CMK (cell line): ENCODE data around the gene B3GLCT.
"Not testable (repeated sequence)": the region's sequence is repeated elsewhere in the genome, so short reads cannot be mapped to it uniquely, and the experiment has no call there.

Experiments
- DNase-seq: peaks from one replicate; pipeline ENCODE4 v3.0.0-alpha.2; 2010; ENCODE audit warnings: low read depth

B3GLCT gene

DNA sequence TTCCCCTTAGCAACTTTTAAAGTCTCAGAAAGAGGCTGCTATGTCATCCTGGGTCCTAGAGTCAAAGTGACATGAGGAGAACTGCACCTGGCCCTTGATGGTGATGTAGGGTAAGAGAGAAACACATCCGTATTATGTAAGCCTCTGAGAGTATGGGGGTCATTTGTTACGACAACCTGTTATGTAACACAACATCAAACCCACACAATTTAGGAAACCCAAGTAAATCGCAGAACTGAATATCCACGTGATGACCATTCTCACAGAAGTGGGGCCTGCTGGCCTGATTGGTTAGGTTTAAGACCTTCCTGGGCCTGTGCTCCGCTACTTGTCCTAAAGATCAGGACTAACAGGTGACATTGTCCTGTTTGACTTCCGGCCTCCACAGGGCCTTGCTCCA lies 15.3 kb upstream of the B3GLCT start:
- no peak for DNase-seq

DNA sequence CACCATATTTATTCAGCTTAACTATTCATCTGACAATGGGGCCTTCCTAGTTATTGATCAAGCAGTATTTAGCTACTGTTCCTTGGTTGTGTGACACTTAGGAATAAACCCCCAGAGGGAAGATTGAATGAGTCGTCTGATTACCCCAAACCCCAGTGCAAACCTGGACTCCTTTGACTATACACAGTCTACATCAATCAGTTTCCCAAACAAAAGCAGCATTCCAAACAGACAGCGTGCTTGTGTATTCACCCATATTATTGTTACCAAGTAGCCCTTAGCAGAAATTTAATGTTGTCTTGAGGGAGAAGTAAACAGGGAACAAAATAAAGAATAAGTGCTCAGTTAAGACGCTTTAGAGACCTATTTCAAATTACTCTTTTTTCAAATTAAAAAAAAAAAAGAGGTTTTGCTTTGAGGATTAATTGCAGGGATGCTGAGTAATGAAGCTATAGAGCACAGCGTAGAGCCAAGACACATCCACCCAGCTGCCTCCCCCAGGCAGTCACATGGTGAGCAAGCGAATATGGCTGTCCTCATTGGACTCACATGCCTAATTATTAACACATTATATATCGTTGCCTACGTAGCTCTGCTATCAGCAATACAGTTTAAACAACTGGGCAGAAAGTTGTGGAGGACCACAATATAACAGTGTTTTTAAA lies 14.7 kb upstream of the B3GLCT start:
- no peak for DNase-seq

- no peak for DNase-seq
These were observed 8.0 kb upstream of the B3GLCT start for GRCh38 chr13:31191748-31192147.

GRCh38 chr13:31192306-31192705 lies 7.5 kb upstream of the B3GLCT start:
- no peak for DNase-seq

DNA sequence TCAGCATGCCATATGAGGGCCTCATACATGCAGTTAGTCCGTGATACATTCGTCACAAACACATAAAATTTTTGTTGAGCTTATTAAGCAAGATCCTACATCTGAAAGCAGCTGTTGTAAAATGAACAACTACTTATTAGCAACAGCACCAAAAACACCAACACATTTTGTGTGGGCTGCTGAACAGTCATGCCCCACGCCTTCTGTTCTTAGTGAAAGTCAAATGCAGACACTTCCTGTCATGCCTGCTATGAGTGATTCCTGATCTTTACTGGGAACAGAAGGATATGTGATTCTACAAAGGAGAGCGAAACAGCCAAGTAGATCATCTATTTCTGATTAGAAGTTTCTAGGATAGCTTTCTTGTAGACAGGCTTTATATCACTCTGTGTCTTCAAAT lies 4.2 kb upstream of the B3GLCT start:
- no peak for DNase-seq

GRCh38 chr13:31196992-31197391 lies 2.8 kb upstream of the B3GLCT start:
- no peak for DNase-seq

DNA sequence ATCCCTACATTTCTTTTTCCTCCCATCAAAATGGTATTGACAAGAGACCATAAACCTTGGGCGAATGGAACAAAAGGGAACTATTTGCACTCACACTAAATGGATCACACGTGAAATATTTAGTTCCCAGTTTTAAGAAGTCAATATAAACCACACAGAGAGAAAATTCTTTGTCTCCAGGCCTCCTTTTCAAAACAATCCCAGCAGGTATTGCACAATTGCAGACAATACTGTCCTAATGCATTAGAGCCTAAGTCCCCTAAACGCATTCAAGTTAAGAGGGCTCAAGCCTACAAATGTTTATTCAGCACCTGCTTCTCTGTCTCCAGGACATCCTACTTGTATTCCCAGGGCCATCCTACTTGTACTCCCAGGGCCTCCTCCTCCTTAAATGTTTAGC lies 1.3 kb upstream of the B3GLCT start:
- DNase-seq = no peak

DNA sequence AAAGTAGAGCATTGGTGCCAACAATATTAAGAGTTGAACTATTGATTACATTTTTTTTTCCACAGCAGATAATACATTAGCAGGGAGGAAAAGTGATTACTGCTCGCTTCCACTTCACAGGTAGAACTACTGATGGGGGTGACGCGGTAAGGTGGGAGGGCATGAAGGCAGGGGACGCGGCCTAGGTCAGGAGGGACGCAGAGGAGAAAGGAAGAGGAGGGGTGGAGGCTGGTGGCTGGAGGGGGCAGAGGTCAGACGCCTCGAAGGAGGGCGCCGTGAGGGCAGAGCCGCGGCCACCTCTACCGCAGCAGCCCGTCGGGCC lies 287 bp upstream of the B3GLCT start:
- DNase-seq = no peak

DNA sequence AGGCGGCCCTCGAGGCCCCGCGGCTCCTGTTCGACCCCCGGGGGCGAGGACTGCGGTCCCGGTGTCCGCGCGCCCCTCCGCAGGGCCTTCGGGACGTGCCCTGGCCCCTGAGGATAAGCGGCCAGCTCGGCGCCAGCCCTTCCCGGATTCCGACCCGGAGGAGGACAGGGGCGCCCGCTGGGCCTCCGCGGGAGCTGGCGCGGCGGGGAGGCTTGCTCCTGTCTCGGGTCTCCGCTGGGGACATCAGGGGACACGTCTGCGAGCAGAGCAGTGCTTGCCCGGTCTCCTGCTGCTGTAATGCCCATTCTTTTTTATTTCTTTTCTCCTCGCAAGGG lies 829 bp downstream of the B3GLCT start:
- DNase-seq = no peak

- DNase-seq = no peak
These were observed 1.7 kb downstream of the B3GLCT start for GRCh38 chr13:31201341-31202031.

DNA sequence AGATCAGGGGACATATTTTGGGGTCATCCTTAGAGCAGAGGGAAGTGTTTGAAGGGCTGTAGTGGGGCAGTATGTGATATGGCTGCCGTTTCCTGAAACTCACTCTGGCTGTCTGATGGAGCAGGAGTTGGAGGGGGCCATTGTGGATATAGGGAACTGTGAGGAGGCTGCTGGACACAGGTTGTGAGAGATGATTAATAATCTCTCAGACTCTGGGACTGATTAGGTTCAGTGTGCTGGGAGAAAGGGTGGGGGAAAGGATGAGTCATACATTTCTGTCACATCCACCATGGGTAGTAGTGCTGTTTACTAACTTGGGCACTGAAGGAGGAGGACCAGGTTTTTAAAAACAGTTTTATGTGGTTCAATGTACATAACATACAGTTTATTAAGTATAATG lies 4.8 kb downstream of the B3GLCT start:
- DNase-seq = no peak

DNA sequence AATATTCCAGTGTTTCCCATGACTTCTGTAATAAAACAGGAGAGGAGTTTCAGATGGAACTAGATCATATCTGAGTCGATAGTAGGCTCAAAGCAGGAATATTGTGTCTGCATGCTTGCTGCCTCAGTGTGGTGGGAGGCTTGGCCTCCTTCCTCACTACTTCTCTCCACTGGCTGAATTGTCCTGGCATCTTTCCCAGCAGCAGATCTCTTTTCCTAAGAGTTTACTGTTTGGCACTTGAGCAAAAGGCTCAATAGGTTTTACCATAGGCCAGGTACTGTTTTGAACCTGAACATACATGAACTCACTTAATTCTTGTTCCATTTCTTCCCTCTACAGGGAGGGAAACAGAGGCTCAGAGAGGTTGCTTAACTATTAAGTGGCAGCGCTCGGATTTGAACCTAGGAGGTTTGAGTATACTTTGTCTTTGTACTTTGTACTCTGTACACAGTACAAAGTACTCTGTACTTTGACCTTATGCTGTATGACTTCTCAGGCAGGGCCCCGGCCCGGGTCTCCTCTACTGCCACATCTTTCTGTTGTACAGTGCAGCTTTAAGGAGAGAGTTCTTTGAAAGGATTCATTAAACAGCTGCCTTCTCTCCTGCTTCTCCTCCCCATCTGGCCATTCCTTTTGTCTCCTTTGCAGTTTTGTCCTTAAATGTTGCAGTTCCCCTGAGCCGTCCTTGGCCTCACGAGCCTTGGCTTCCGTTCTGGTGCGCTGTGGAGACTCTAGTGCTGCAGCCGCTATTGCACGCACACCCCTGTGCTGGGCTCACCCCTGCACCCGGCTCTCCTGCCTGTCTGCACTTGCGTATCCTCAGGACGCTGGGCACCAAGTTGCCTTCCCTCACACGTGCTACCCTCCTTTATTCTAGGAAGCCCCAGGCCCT lies 8.1 kb downstream of the B3GLCT start:
- DNase-seq = no peak

GRCh38 chr13:31208559-31209122 lies 8.9 kb downstream of the B3GLCT start:
- DNase-seq = no peak

DNA sequence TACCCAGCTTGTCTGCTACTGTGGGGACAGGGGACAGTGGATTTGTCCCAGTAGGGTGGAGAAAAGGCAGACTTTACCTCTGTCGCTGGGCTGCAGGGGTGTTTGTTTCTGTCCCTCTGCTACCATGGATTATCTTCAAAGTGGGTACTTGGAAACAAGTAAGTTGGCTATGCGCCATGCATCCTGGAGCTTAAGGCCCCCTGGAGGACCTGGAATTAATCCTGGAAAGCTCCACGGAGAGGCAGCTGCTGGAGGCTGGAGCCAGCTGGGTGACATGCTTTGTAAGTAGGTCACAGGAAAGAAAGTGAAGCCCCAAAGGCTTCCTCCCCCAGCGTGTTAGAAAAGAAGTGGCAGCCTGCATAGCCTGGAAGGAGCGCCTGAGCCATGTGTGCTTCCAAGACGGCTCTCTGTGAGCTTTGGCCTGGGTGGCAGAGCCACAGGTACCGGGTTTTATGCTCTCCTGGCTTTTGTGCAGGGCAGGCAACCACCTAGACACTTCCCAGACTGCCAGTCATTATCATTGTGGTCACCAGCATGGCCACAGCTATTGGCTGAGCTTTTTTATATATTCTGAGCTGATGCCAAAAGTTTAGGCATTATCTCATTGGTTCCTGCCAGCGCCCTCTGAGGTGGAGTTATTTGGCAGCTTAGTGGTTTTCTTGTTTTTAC lies 9.5 kb downstream of the B3GLCT start:
- no peak for DNase-seq

- no peak for DNase-seq
These were observed 10.1 kb downstream of the B3GLCT start for GRCh38 chr13:31209841-31210210.

DNA sequence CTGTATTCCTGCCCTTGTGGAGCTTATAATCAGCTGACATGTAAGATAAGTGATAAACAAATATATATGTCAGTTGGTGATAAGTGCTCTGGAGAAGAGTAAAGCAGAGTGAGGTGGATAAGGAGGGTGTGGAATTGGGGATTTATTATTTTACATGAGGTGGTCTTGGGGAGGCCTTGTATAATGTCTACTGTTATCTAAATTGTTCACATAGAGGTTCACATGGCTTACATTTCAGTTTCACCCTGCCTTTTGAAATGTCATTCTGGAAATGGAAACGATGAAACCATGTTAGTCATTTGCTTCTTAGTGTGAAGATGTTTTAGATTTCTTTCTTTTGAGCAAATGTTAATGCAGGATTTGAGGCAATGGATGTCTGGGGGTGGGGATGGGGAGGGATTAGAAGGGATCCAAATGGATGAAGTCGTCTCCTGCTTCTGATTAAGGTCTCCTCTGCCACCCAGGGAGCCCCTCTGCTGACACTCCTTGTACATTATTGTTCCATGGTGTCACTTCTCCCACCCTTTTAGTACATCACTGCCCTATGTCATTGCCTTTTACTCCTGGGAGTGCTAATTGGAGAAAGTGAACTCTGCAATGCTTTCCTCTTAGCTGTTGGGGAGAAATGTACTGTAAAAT lies 14.0 kb downstream of the B3GLCT start:
- DNase-seq = no peak

- no peak for DNase-seq
These were observed 14.7 kb downstream of the B3GLCT start for GRCh38 chr13:31214435-31214834.

DNA sequence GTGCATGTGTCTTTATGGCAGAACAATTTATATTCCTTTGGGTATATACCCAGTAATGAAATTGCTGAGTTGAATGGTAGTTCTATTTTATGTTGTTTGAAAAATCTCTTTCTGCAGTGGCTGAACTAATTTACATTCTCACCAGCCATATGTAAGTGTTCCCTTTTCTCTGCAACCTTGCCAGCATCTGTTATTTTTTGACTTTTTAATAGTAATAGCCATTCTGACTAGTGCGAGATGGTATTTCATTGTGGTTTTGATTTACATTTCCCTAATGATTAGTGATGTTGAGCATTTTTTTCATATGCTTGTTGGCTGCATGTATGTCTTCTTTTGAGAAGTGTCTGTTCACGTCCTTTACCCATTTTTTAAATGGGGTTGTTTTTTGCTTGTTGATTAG lies 17.1 kb downstream of the B3GLCT start:
- not testable (repeated sequence) for DNase-seq

- DNase-seq = no peak
These were observed 20.3 kb downstream of the B3GLCT start for GRCh38 chr13:31219909-31220598.

DNA sequence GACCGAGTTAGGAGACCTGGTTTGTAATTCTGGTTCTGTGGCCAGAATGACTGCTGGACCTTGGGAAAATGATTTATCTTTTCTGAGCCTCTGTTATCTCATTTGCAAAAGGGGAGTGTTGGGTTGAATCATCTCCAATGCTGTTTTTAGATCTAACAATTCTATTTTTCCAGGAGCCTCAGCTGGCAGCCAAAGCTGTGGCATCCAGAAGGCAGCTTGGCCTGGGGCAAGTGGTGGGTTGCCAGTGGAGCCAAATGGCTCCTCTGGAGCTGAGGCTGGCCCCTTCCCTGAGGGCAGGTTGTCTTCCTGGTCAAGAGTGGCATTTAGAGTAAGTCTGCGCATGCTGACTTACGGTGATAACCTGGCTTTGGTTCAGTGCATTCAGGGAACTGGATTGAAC lies 21.3 kb downstream of the B3GLCT start:
- DNase-seq = no peak

- DNase-seq = no peak
These were observed 23.4 kb downstream of the B3GLCT start for GRCh38 chr13:31223215-31223614.
